ENCODE data around the gene GRID2. TPM values are rescaled to one million over a fixed set of nuclear protein-coding genes. Genes with fewer than 3 reads are reported as not detected.

Gene GRID2
- total RNA-seq, 2 donors from 2014 or later, result not detected

DNA sequence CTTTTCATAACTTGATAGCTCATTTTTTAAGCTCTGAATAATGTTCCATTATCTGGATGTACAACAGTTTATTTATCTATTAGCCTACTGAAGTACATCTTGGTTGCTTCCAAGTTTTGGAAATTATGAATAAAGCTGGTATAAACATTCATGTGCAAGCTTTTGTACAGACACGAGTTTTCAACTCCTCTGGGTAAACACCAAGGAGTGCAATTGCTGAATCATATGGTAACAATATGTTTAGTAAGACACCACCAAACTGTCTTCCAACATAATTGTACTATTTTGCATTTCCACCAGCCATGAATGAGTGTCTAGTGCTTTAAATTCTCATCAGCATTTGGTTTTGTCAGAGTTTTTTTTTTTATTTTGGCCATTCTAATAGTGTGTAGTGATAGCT lies 1258.1 kb downstream of the GRID2 start:
- Histone ChIP-seq H3K27me3 (no peaks in the 10 kb centered on the region), H3K27ac (no peak overlapping the region), H3K4me3 (no peak overlapping the region), H3K9ac (ENCODE audit: low read depth in 2 of 2, low read length in 2 of 2) (no peak overlapping the region), H3K9me3 (no peaks in the 10 kb centered on the region), H3K36me3 (no peaks in the 10 kb centered on the region), H3K4me1 (no peaks in the 10 kb centered on the region)
- DNase-seq, result no peak
- TF ChIP-seq, protein P1, sequence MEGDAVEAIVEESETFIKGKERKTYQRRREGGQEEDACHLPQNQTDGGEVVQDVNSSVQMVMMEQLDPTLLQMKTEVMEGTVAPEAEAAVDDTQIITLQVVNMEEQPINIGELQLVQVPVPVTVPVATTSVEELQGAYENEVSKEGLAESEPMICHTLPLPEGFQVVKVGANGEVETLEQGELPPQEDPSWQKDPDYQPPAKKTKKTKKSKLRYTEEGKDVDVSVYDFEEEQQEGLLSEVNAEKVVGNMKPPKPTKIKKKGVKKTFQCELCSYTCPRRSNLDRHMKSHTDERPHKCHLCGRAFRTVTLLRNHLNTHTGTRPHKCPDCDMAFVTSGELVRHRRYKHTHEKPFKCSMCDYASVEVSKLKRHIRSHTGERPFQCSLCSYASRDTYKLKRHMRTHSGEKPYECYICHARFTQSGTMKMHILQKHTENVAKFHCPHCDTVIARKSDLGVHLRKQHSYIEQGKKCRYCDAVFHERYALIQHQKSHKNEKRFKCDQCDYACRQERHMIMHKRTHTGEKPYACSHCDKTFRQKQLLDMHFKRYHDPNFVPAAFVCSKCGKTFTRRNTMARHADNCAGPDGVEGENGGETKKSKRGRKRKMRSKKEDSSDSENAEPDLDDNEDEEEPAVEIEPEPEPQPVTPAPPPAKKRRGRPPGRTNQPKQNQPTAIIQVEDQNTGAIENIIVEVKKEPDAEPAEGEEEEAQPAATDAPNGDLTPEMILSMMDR (IDR thresholded peaks at IDR 0.05), result no peak
- intact Hi-C loops (cut with DNase I), result no loop called here

GRCh38 chr4:93568758-93569157 lies 1265.0 kb downstream of the GRID2 start:
- Histone ChIP-seq H3K4me1 (no peaks in the 10 kb centered on the region), H3K36me3 (no peaks in the 10 kb centered on the region), H3K9ac (ENCODE audit: low read depth in 2 of 2, low read length in 2 of 2) (no peak overlapping the region), H3K4me3 (no peak overlapping the region), H3K27ac (no peak overlapping the region), H3K9me3 (no peaks in the 10 kb centered on the region), H3K27me3 (no peaks in the 10 kb centered on the region)
- intact Hi-C loops (cut with DNase I), result no loop called here
- DNase-seq, result no peak
- TF ChIP-seq, protein P1 (IDR thresholded peaks at IDR 0.05), result no peak

GRCh38 chr4:93573285-93573684 lies 1269.5 kb downstream of the GRID2 start:
- Histone ChIP-seq H3K9me3 (no peaks in the 10 kb centered on the region), H3K4me1 (no peaks in the 10 kb centered on the region), H3K9ac (ENCODE audit: low read depth in 2 of 2, low read length in 2 of 2) (no peak overlapping the region), H3K36me3 (no peaks in the 10 kb centered on the region), H3K27me3 (no peaks in the 10 kb centered on the region), H3K27ac (no peak overlapping the region), H3K4me3 (no peak overlapping the region)
- no peak for DNase-seq
- TF ChIP-seq, protein P1 (IDR thresholded peaks at IDR 0.05), result no peak
- intact Hi-C loops (cut with DNase I), result no loop called here

DNA sequence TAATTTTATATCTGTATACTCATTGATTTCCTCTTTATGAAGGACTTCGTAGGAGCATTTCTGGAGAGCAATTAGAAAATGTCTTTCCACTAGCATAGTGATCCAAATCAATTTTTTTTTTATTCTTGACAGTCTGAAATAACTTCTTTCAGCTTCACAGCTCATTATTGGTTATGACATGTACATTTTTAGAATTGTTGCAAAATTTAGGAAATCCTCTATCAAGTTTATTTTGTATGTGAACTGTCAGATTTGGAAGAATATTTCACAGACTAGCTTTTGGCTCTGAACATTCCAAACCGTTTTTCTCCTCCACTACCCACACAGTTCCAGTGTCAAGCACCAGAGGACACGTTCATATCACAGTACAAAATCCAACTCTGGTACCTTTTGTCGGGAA lies 1275.2 kb downstream of the GRID2 start:
- intact Hi-C loops (cut with DNase I), result no loop called here
- Histone ChIP-seq H3K4me3 (no peak overlapping the region), H3K9ac (ENCODE audit: low read depth in 2 of 2, low read length in 2 of 2) (no peak overlapping the region), H3K36me3 (no peaks in the 10 kb centered on the region), H3K9me3 (no peaks in the 10 kb centered on the region), H3K27me3 (no peaks in the 10 kb centered on the region), H3K27ac (no peak overlapping the region), H3K4me1 (no peaks in the 10 kb centered on the region)
- TF ChIP-seq, protein P1 (IDR thresholded peaks at IDR 0.05), result no peak
- DNase-seq, result no peak

- DNase-seq, result no peak
- no peak overlapping the region for H3K27ac ChIP-seq
- no peaks in the 10 kb centered on the region for H3K27me3 ChIP-seq
- no peaks in the 10 kb centered on the region for H3K9me3 ChIP-seq
- TF ChIP-seq, protein P1 (IDR thresholded peaks at IDR 0.05), result no peak
- H3K36me3 ChIP-seq, result no peaks in the 10 kb centered on the region
- no peak overlapping the region for H3K9ac ChIP-seq (ENCODE audit: low read depth in 2 of 2, low read length in 2 of 2)
- intact Hi-C loops (cut with DNase I), result no loop called here
- H3K4me3 ChIP-seq, result no peak overlapping the region
- no peaks in the 10 kb centered on the region for H3K4me1 ChIP-seq
Measured at GRCh38 chr4:93605163-93605562, 1301.4 kb downstream of the GRID2 start.

DNA sequence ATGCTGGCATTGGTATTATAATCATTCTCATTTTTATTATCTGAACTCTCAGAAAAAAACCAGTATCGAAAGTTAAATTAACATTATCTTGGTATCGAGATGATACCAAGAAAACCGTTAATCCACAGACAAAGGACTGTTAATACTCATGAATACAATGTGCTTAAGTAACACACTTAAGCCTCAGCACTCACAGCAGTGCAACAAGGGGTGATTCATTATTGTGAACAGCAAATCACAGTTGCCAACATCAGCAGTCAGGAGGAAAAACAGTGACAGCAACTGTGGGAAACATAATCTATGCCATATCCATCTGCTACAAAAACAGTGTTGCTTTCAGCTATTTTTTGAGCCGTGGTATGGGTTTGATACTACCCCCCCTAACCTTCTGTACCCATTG lies 1313.8 kb downstream of the GRID2 start:
- no peak for DNase-seq
- Histone ChIP-seq H3K9ac (ENCODE audit: low read depth in 2 of 2, low read length in 2 of 2) (no peak overlapping the region), H3K36me3 (no peaks in the 10 kb centered on the region), H3K27me3 (no peaks in the 10 kb centered on the region), H3K4me1 (no peaks in the 10 kb centered on the region), H3K9me3 (no peaks in the 10 kb centered on the region), H3K4me3 (no peak overlapping the region), H3K27ac (no peak overlapping the region)
- intact Hi-C loops (cut with DNase I), result no loop called here
- TF ChIP-seq, protein P1 (IDR thresholded peaks at IDR 0.05), result no peak
